GM20000 (cell line): ENCODE results near the gene WLS.

Experiments used
- DNase-seq: peaks from one replicate; pipeline ENCODE4 v3.0.0; 2012; ENCODE audit warnings: low spot score
- TF ChIP-seq, protein P1 (sequence below): IDR thresholded peaks from 2 replicates; pipeline ENCODE4 v1.5.1; 2012; ENCODE audit warnings: mild to moderate bottlenecking, control low read depth; ENCODE audit errors: extremely low read depth, missing control alignments

The WLS gene

DNA sequence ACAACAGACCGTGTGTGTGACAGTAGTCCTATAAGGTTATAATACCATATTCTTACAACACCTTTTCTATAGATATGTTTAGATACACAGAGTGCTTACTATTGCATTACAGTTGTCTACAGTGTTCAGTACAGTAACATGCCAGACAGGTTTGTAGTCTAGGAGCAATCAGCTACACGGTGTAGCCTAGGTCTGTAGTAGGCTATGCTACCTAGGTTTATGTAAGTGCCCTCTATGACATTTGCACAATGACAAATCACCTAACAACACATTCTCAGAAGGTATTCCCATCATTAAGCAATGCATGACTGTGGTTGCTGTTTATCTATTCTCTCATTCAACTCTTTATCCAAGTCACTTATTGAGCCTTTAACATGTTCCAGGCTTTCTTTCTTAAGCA, 1.8 kb upstream of the WLS start:
- TF ChIP-seq, protein P1, sequence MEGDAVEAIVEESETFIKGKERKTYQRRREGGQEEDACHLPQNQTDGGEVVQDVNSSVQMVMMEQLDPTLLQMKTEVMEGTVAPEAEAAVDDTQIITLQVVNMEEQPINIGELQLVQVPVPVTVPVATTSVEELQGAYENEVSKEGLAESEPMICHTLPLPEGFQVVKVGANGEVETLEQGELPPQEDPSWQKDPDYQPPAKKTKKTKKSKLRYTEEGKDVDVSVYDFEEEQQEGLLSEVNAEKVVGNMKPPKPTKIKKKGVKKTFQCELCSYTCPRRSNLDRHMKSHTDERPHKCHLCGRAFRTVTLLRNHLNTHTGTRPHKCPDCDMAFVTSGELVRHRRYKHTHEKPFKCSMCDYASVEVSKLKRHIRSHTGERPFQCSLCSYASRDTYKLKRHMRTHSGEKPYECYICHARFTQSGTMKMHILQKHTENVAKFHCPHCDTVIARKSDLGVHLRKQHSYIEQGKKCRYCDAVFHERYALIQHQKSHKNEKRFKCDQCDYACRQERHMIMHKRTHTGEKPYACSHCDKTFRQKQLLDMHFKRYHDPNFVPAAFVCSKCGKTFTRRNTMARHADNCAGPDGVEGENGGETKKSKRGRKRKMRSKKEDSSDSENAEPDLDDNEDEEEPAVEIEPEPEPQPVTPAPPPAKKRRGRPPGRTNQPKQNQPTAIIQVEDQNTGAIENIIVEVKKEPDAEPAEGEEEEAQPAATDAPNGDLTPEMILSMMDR: no peak
- DNase-seq: no peak

DNA sequence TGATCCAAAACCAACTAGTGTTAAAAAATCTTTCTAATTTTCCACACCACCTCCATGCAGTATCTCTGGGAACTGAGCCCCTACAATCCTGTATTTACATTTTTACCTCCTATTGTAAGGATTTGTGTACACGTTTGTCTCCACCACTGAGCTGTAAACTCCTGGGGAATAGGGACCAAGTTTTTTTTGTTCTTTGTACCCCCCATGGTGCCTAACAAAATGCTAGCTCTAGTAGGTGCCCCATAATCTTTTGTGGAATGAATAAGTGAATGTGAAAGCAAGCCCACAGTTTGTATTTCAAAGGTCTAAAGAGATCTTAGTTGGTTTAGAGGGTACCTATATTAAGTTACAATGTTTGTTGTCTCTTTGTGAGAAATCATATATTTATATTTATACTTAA, 879 bp upstream of the WLS start:
- DNase-seq: no peak
- TF ChIP-seq, protein P1: no peak

DNA sequence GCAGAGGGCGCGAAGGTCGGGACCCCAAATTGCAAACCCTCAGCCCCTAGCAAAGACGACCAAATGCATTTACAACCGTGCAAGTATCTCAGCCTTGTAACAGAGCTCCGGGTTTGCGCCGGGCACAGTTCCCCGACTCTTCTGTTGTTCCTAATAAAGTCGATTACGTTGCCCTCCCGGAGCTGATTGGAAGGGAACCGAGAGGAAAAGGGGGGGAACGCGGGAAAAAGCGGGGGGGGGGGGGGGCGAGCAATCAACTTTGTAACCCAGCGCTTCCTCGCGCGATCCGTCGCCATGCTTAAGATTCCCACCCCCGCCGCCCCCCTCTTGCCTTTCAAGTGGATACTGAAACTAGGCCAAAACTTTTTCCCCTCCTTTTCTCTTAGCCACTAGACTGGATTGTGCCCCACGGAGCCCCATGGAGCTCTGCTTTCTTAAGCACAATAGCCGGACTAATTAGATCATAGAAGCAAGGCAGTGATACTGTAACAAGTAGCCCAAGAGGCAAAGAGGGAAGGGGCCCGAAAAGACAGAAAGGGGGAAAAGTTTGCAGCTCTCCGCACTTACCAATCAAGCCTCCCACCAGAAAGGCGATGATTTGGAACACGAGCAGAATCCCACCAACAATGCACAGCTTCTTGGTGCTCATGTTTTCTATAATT, 565 bp downstream of the WLS start:
- TF ChIP-seq, protein P1: no peak
- no peak for DNase-seq

DNA sequence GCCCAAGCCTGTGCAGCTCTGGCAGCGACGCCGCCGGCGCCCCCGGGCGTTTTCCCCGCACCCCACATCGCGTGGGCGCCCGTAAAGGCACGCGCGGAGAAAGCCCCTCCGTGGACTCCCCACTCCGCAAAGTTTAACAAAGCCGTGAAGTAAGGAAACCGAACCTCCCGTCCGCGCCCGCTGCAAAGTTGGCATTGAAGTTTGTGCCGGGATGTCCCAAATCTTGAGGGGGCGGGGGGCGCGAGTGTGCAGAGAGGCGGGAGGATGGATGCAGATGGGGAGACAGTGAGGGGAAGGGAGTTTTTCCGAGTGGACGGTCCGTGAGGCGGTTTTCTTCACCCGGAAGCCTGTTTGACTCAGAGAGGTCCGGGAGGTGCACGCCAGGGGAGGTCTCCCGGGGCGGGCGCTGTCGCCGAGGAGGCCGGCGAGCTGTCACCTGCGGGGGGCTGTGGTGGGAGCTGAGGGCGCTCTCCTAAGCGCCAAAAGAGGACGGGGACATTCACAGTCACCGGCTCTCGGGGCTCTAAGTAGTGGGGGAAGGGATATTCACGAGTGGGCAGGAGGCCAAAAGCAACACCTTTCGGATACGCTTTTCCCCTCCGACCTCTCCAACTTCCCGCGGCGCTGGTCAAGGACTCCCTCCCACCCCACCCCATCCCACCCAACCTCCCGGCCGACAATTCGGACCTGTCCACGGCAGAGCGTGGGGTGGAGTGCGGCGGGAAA, 1.3 kb downstream of the WLS start:
- no peak for DNase-seq
- TF ChIP-seq, protein P1: no peak

DNA sequence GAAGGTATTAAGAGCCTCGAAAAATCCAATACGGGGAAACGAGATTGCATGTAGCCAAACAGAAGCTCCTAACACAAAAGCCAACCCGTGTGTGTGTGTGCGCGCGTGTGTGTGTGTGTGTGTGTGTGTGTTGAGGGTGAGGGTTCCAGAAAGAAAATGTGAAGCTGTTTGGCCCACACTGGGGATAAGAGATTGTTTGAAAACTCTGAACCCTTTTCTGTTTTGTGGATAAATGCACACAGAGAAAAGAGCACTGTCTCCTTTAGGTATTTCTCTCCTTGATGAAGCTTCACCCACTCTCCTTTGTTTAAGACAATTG, 1.9 kb downstream of the WLS start:
- no peak for DNase-seq
- TF ChIP-seq, protein P1: no peak

DNA sequence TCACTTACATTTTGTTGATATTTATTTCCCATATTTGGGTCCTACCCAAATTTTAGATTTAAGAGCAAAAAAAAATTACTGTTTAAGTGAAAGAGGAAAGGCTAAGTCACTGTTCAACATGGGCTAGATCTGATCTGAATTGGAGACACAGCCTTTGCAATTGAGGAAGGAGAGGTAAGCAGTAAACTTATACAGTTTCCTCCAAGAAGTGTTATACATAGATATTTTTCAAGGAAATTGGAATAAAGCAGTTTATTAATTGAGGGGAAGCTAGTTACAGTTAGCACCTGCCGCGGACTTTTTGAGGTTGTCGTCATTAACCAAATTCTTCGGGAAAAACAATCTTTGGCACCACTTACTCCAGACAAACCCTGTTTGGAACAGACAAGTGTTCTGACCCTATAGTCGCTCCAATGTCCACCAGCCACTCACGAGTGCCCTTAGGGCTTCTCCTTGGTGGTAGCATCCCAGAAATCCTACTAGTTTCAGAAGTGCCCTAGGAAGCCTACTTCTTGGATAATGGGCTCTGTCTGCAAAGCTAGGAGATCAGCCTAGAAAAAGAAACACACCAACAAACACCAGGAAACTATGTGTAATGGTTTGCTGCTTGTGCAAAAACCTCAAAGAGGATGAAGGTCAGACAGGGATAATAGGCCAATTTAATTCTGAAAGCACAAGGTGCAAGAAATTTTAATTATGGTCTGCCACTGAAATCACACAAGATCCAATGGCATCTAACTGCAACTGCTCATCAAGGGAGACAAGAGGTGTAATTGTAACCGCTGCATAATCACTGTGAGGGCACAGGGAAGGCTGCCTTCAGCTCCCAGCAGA, 2.5 kb downstream of the WLS start:
- DNase-seq: no peak
- TF ChIP-seq, protein P1: no peak

DNA sequence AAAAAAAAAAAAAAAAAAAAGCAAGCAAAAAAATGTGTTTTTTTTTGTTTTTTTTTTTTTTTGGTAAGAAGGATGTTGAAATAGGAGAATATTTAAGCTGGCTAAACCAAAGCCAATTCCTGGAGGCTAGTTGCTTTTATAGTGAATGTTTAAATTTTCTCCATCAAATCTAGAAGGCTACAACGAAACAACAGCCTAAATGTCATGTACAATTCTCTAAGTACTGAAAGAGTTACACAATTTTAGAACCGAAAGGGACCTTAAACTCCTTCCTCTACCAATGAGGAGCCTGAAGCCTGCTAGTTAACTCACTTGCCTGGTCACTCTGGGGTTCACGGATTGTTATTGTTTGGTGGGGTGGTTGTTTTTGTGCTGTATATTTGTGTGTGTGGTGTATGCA, 3.5 kb downstream of the WLS start:
- TF ChIP-seq, protein P1: no peak
- DNase-seq: no peak
